ENCODE data around the gene TMEM119.

- TF ChIP-seq, protein P1, sequence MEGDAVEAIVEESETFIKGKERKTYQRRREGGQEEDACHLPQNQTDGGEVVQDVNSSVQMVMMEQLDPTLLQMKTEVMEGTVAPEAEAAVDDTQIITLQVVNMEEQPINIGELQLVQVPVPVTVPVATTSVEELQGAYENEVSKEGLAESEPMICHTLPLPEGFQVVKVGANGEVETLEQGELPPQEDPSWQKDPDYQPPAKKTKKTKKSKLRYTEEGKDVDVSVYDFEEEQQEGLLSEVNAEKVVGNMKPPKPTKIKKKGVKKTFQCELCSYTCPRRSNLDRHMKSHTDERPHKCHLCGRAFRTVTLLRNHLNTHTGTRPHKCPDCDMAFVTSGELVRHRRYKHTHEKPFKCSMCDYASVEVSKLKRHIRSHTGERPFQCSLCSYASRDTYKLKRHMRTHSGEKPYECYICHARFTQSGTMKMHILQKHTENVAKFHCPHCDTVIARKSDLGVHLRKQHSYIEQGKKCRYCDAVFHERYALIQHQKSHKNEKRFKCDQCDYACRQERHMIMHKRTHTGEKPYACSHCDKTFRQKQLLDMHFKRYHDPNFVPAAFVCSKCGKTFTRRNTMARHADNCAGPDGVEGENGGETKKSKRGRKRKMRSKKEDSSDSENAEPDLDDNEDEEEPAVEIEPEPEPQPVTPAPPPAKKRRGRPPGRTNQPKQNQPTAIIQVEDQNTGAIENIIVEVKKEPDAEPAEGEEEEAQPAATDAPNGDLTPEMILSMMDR (conservative IDR thresholded peaks at IDR 0.05), result no peak
- TF ChIP-seq ZFX (IDR thresholded peaks at IDR 0.05), result no peak
Measured at GRCh38 chr12:108573317-108573716, 24.6 kb downstream of the TMEM119 start.
